Esophagus mucosa (tissue), 1 donor: ENCODE measurements around the gene SMR3B. TPM values are rescaled to one million over a fixed set of nuclear protein-coding genes. Genes with fewer than 3 reads are reported as not detected.

Experiments
- total RNA-seq: library from RNA; stranded (reverse); gene quantifications from one replicate; pipeline ENCODE4 v1.2.4, GENCODE V29; 2023
- donor health status: DM: yes; HTN: yes; CAD: no.

Gene SMR3B
- total RNA-seq, 1 donor from 2014 or later = not detected

Other genes starting within 250 kb of the SMR3B start
- gene PRR27, start 228.9 kb upstream of the SMR3B start, total RNA-seq = not detected
- not detected for gene ODAM, start 187.4 kb upstream of the SMR3B start, total RNA-seq
- gene FDCSP, start 157.0 kb upstream of the SMR3B start, total RNA-seq = 53.0 TPM
- gene CSN3, start 140.5 kb upstream of the SMR3B start, total RNA-seq = not detected
- not detected for gene CABS1, start 48.1 kb upstream of the SMR3B start, total RNA-seq
- not detected for gene SMR3A, start 22.4 kb upstream of the SMR3B start, total RNA-seq
- not detected for gene OPRPN, start 14.8 kb downstream of the SMR3B start, total RNA-seq
- gene MUC7, start 89.1 kb downstream of the SMR3B start, total RNA-seq = not detected
- not detected for gene AMTN, start 135.4 kb downstream of the SMR3B start, total RNA-seq
- not detected for gene AMBN, start 209.1 kb downstream of the SMR3B start, total RNA-seq
- not detected for gene ENAM, start 245.6 kb downstream of the SMR3B start, total RNA-seq